Osteocyte (in vitro differentiated cells): ENCODE measurements around the gene FADS2. TPM values are rescaled to one million over a fixed set of nuclear protein-coding genes. Genes with fewer than 3 reads are reported as not detected.

Source experiments
- DNase-seq: peaks from one replicate; pipeline ENCODE4 v3.0.0; 2021; ENCODE audit warnings: mixed read lengths; ENCODE audit not compliant: unreplicated experiment; ENCODE audit errors: extremely low spot score
- H3K27ac Mint-ChIP-seq: one replicate; pipeline ENCODE4 v1.8.0; 2021; ENCODE audit warnings: mild to moderate bottlenecking, mixed read lengths; ENCODE audit not compliant: unreplicated experiment
- H3K27me3 Mint-ChIP-seq: one replicate; pipeline ENCODE4 v1.8.0; 2021; ENCODE audit warnings: mixed read lengths; ENCODE audit not compliant: unreplicated experiment
- H3K36me3 Mint-ChIP-seq: one replicate; pipeline ENCODE4 v1.8.0; 2021; ENCODE audit warnings: mixed read lengths; ENCODE audit not compliant: unreplicated experiment
- H3K4me1 Mint-ChIP-seq: one replicate; pipeline ENCODE4 v1.8.0; 2021; ENCODE audit warnings: mixed read lengths; ENCODE audit not compliant: unreplicated experiment
- H3K4me3 Mint-ChIP-seq: one replicate; pipeline ENCODE4 v1.8.0; 2021; ENCODE audit warnings: mild to moderate bottlenecking, moderate library complexity, mixed read lengths; ENCODE audit not compliant: unreplicated experiment
- H3K9me3 Mint-ChIP-seq: one replicate; pipeline ENCODE4 v1.8.0; 2021; ENCODE audit warnings: mixed read lengths; ENCODE audit not compliant: unreplicated experiment
- total RNA-seq: library from RNA; stranded (reverse); gene quantifications from 2 replicates; pipeline ENCODE4 v1.2.1, GENCODE V29; 2021
- TF ChIP-seq, protein P1 (sequence below): fragments of 200-600 bp; sonication (generic); IDR thresholded peaks from 2 replicates; pipeline ENCODE4 v1.5.0; 2021; ENCODE audit warnings: antibody characterized with exemption, mild to moderate bottlenecking, moderate library complexity

Gene FADS2
- total RNA-seq, 1 donor from 2014 or later: 207 TPM

DNA sequence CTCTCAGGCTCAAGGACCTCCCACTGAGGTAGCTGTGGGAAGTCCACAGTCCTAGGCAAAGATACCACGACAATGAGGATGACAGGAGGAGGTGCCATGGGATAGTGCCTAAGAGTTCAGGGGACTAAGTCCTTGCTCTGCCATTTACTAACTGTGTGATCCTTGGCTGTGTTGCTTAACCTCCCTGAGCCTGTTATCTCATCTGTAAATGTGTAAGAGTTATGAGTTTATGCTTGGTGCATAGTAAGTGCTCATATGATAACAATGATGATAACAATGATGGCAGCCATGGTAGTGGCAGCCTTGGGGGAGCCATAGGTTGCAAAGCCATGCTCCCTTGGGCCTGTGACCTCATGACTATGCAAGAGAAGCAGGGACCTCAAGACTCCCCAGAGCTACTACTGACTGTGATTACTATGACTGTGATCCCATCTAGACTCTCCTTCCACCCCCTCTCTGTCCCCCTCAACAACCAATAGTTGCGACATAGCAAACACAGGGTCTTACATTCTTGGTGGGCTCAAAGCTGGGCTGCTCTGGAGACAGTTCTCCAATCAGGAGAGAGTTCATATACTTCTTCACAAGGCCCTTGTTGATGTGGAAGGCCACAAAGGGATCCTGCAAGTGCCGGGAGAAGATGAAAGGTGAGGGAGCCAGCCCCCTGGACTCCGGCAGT lies 15.2 kb upstream of the FADS2 start:
- Mint-ChIP-seq H3K4me1 (peaks cover 18% of the 10 kb centered on the region), H3K9me3 (no peaks in the 10 kb centered on the region), H3K36me3 (peaks cover 7% of the 10 kb centered on the region), H3K27ac (no peak overlapping the region), H3K27me3 (no peaks in the 10 kb centered on the region), H3K4me3 (no peak overlapping the region)
- TF ChIP-seq, protein P1, sequence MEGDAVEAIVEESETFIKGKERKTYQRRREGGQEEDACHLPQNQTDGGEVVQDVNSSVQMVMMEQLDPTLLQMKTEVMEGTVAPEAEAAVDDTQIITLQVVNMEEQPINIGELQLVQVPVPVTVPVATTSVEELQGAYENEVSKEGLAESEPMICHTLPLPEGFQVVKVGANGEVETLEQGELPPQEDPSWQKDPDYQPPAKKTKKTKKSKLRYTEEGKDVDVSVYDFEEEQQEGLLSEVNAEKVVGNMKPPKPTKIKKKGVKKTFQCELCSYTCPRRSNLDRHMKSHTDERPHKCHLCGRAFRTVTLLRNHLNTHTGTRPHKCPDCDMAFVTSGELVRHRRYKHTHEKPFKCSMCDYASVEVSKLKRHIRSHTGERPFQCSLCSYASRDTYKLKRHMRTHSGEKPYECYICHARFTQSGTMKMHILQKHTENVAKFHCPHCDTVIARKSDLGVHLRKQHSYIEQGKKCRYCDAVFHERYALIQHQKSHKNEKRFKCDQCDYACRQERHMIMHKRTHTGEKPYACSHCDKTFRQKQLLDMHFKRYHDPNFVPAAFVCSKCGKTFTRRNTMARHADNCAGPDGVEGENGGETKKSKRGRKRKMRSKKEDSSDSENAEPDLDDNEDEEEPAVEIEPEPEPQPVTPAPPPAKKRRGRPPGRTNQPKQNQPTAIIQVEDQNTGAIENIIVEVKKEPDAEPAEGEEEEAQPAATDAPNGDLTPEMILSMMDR: no peak
- DNase-seq: no peak

DNA sequence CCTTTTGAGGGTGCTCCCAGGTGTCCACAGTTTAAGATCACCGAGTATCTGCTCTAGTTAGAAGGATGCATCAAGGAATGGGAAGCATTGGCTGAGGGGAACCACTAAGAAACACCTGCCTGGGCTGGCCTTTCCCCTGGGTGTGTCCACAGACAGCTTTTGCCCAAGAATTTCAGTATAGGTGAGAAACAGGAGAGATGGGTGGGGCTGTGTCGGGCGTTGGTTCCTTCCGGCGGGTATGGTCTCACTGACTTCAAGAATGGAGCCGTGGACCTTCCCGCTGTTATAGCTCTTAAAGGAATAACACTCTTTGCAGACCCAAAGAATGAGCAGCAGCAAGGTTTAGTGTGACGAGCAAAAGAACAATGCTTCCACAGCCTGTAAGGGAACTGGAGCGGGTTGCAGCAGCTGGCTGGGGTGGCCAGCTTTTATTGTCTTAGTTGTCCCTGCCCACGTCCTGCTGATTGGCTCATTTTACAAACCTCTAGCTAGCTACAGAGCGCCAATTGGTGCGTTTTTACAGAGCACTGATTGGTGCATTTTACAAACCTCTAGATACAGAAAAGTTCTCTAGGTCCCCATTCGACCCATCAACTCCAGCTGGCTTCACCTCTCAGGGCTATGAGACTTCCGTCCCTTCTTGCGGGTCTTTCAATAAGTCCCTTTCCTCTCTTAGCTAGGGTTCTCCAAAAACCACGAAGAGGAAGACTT lies 13.7 kb upstream of the FADS2 start:
- Mint-ChIP-seq H3K27me3 (no peaks in the 10 kb centered on the region), H3K27ac (peak overlapping the region; percentile 99), H3K36me3 (peaks cover 4% of the 10 kb centered on the region), H3K9me3 (no peaks in the 10 kb centered on the region), H3K4me1 (peaks cover 21% of the 10 kb centered on the region), H3K4me3 (peak overlapping the region; percentile 96)
- DNase-seq: no peak
- TF ChIP-seq, protein P1: no peak

DNA sequence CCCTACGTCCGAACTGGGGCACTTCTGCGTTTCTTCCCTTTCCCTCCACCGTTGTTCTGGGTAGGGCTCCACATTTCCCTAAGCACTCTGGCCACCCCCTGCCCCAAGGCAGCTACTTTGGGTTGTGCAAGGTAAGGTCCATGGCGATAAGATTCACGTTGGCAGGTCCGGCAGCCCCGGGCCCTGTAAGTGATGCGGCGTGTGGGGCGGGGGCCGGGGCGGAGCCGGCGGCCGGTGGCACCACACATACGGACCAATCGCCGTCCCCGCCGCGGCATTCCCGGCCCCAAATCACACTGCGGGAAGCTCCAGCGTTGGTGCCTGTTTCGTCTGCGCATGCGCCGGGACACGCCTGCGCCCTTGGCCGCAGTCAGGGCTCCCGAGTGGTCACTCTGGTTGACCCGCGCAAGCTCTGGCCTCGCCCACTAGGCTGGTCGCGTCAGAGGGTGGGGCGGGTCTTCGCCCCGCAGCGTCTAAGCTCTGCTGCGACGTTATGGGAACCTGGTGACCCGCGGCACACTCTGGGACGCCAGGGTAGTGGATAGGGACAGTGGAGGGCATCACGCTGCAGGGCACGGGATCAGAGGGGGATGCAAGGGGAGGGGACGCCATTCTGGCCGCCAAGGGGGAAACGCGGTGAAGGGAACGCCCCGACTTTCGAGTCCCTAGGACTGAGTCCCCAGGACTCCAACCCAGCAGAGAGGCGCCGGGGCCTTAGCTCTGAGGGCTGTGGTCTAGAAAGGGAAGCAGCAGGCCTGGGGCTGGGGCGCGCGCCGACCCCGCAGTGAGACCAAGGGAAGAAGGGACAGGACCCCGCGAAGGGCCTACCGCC lies 12.9 kb upstream of the FADS2 start:
- DNase-seq: peak; percentile 98
- Mint-ChIP-seq H3K36me3 (peaks cover 4% of the 10 kb centered on the region), H3K27ac (peak overlapping the region; percentile 99), H3K4me1 (peaks cover 21% of the 10 kb centered on the region), H3K27me3 (no peaks in the 10 kb centered on the region), H3K4me3 (peak overlapping the region; percentile 96), H3K9me3 (no peaks in the 10 kb centered on the region)
- TF ChIP-seq, protein P1: no peak

DNA sequence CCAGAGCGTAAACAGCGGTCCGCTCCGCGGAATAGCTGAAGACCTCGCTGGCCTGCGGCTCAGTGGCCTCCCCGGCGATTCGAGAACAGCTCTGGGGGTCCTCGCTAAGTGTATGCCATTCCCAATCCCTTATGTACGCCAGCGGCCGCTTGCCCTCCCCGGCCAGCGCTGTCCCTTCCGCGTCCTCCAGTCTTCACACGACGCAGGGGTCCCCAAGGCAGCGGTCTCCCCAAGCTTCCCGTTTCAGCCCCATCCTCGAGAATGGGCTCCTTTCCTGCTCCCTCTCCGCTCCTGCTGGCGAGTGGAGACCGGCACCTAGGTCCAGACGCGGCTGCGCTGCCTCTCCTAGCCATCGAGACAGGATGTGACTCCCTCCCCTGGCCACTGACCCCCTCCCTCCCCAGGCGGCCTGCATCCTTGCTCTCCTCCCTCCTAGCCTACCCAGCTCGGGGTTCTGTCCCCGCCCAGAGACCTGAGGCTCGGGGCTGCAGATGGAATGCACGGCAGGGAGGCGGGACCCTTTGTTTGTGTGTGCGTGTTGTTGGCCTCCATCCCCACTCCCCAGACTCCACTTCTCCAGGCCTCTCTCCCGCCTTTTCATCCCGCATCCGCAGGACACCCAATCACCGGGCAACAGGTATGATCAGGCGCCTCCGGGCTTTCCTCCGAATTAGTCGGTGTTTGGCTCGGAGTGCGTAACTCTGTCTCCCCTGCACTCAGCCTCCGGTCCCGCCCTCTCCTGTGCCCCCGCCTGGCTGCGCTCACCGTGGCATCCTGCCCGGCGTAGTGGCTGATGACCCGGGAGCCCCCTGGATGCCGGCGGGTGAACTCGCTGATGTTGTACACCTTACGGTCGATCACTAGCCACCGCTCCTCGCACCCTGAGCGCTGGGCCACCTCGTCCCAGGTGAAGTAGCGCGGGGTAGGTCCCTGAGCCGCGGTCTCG lies 12.0 kb upstream of the FADS2 start:
- peak overlapping the region; percentile 96 for H3K4me3 Mint-ChIP-seq
- H3K4me1 Mint-ChIP-seq: peaks cover 21% of the 10 kb centered on the region
- H3K9me3 Mint-ChIP-seq: no peaks in the 10 kb centered on the region
- TF ChIP-seq, protein P1: no peak
- H3K27me3 Mint-ChIP-seq: no peaks in the 10 kb centered on the region
- peaks cover 4% of the 10 kb centered on the region for H3K36me3 Mint-ChIP-seq
- peak overlapping the region; percentile 99 for H3K27ac Mint-ChIP-seq
- DNase-seq: no peak
